Esophagus muscularis mucosa (tissue), 3 donors: ENCODE measurements around the gene EXOC6B.

Source experiments
- POLR2AphosphoS5 ChIP-seq, 2 donors: sonication (generic); formaldehyde crosslinking; IDR thresholded peaks; one replicate each; pipeline ENCODE4 v1.6.1; 2017; ENCODE audit warnings: antibody characterized with exemption in 2 of 2
- TF ChIP-seq, protein P1 (sequence below), 3 experiments: fragments of 200-600 bp in 2 of 3; fragments of 450-650 bp in 1 of 3; sonication (generic) in 2 of 3; IDR thresholded peaks; one replicate each; pipeline ENCODE4 v1.5.1; 2017 to 2019; ENCODE audit warnings: antibody characterized with exemption in 3 of 3, mild to moderate bottlenecking in 2 of 3, moderate library complexity in 1 of 3

DNA sequence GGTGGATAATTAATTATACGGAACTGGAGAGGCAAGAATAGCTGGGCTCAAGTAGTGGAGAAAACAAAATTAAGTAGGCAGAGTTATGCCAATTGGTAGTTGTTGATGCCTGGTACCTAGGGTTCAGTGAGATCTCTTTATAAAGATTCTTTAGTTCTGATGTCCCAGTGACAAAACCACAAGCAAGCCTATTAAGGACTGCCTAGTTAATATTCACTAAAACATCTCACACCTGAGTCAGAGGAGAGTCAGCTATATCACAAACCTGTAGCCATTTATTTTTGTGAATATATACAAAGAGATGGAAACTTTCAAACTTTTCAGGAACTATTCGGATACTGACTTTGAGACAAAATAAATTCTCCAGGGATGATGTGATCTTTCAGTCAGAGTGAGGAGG lies 464.3 kb downstream of the EXOC6B start:
- TF ChIP-seq, protein P1, sequence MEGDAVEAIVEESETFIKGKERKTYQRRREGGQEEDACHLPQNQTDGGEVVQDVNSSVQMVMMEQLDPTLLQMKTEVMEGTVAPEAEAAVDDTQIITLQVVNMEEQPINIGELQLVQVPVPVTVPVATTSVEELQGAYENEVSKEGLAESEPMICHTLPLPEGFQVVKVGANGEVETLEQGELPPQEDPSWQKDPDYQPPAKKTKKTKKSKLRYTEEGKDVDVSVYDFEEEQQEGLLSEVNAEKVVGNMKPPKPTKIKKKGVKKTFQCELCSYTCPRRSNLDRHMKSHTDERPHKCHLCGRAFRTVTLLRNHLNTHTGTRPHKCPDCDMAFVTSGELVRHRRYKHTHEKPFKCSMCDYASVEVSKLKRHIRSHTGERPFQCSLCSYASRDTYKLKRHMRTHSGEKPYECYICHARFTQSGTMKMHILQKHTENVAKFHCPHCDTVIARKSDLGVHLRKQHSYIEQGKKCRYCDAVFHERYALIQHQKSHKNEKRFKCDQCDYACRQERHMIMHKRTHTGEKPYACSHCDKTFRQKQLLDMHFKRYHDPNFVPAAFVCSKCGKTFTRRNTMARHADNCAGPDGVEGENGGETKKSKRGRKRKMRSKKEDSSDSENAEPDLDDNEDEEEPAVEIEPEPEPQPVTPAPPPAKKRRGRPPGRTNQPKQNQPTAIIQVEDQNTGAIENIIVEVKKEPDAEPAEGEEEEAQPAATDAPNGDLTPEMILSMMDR (IDR thresholded peaks at IDR 0.05), result no peak
- no peak for TF ChIP-seq POLR2AphosphoS5 (IDR thresholded peaks at IDR 0.05)
